Measurements from ENCODE around the gene ABCC1.

ABCC1 gene

DNA sequence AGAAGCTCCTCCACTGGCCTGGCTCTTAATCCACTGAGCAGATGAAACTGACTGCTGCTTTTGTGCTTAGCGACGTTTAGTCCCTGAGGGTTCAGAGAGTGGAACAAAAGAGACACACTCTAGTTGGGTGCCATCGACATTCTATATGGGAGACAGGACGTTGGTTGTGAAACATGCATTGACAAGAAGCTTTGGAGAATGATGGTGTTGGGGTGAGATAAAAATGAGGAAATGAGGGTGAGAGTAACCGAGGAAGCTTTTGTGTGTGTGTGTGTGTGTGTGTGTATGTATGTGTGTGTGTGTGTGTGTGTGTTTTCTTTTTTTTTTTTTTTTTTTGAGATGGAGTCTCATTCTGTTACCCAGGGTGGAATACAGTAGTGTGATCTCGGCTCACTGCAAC, 89.5 kb downstream of the ABCC1 start:
- Histone ChIP-seq H3K79me2 (ENCODE audit: control insufficient read depth, low read length) (no peaks in the 10 kb centered on the region), H3K27me3 (ENCODE audit: control insufficient read depth, low read length) (no peaks in the 10 kb centered on the region), H4K20me1 (ENCODE audit: control insufficient read depth, insufficient read depth, low read depth, low read length) (no peaks in the 10 kb centered on the region), H3K4me1 (ENCODE audit: control insufficient read depth, low read length) (peaks cover 5% of the 10 kb centered on the region), H3K9me2 (replicated peaks; ENCODE audit: control insufficient read depth, low read length) (no peaks in the 10 kb centered on the region), H3K36me3 (ENCODE audit: control insufficient read depth, low read length) (peaks cover 41% of the 10 kb centered on the region), H3K4me3 (ENCODE audit: low read length) (no peak overlapping the region), H3F3A (ENCODE audit: control insufficient read depth, insufficient read depth) (no peaks in the 10 kb centered on the region), H3K27ac (ENCODE audit: low read depth, low read length) (no peak overlapping the region), H3K9me3 (ENCODE audit: control insufficient read depth, insufficient read depth, low read length) (no peaks in the 10 kb centered on the region), H3K4me2 (ENCODE audit: low read length) (no peak overlapping the region)
- TF ChIP-seq CTCF (IDR thresholded peaks at IDR 0.05; ENCODE audit: low read depth, low read length, poor library complexity, severe bottlenecking) (no peak), EZH2phosphoT487 (IDR thresholded peaks at IDR 0.05; ENCODE audit: borderline replicate concordance, low read length) (no peak)

GRCh38 chr16:16041196-16041892, 91.9 kb downstream of the ABCC1 start:
- H3F3A ChIP-seq (ENCODE audit: control insufficient read depth, insufficient read depth) = no peaks in the 10 kb centered on the region
- H3K4me1 ChIP-seq (ENCODE audit: control insufficient read depth, low read length) = peaks cover 5% of the 10 kb centered on the region
- H3K4me2 ChIP-seq (ENCODE audit: low read length) = no peak overlapping the region
- H4K20me1 ChIP-seq (ENCODE audit: control insufficient read depth, insufficient read depth, low read depth, low read length) = no peaks in the 10 kb centered on the region
- peaks cover 55% of the 10 kb centered on the region for H3K36me3 ChIP-seq (ENCODE audit: control insufficient read depth, low read length)
- no peak overlapping the region for H3K27ac ChIP-seq (ENCODE audit: low read depth, low read length)
- no peaks in the 10 kb centered on the region for H3K27me3 ChIP-seq (ENCODE audit: control insufficient read depth, low read length)
- H3K79me2 ChIP-seq (ENCODE audit: control insufficient read depth, low read length) = no peaks in the 10 kb centered on the region
- no peaks in the 10 kb centered on the region for H3K9me2 ChIP-seq (replicated peaks; ENCODE audit: control insufficient read depth, low read length)
- TF ChIP-seq CTCF (IDR thresholded peaks at IDR 0.05; ENCODE audit: low read depth, low read length, poor library complexity, severe bottlenecking) (no peak), EZH2phosphoT487 (IDR thresholded peaks at IDR 0.05; ENCODE audit: borderline replicate concordance, low read length) (no peak)
- H3K4me3 ChIP-seq (ENCODE audit: low read length) = no peak overlapping the region
- no peaks in the 10 kb centered on the region for H3K9me3 ChIP-seq (ENCODE audit: control insufficient read depth, insufficient read depth, low read length)

- Histone ChIP-seq H3K4me3 (ENCODE audit: low read length) (no peak overlapping the region), H3K36me3 (ENCODE audit: control insufficient read depth, low read length) (peaks cover 53% of the 10 kb centered on the region), H3K27ac (ENCODE audit: low read depth, low read length) (no peak overlapping the region), H4K20me1 (ENCODE audit: control insufficient read depth, insufficient read depth, low read depth, low read length) (no peaks in the 10 kb centered on the region), H3K79me2 (ENCODE audit: control insufficient read depth, low read length) (no peaks in the 10 kb centered on the region), H3F3A (ENCODE audit: control insufficient read depth, insufficient read depth) (no peaks in the 10 kb centered on the region), H3K9me3 (ENCODE audit: control insufficient read depth, insufficient read depth, low read length) (no peaks in the 10 kb centered on the region), H3K4me1 (ENCODE audit: control insufficient read depth, low read length) (peaks cover 5% of the 10 kb centered on the region), H3K27me3 (ENCODE audit: control insufficient read depth, low read length) (no peaks in the 10 kb centered on the region), H3K4me2 (ENCODE audit: low read length) (no peak overlapping the region), H3K9me2 (replicated peaks; ENCODE audit: control insufficient read depth, low read length) (no peaks in the 10 kb centered on the region)
- TF ChIP-seq EZH2phosphoT487 (IDR thresholded peaks at IDR 0.05; ENCODE audit: borderline replicate concordance, low read length) (no peak), CTCF (IDR thresholded peaks at IDR 0.05; ENCODE audit: low read depth, low read length, poor library complexity, severe bottlenecking) (no peak)
Observed at GRCh38 chr16:16042076-16042475, 92.7 kb downstream of the ABCC1 start.

All from DOHH2 (cell line).